NCI-H2171 treated with DMSO at 0.1 percent for 48 hours (cell line): ENCODE measurements around the gene TAGLN2.
A peak's percentile ranks its signal among the peaks of the same experiment; 100 is the strongest.

Source experiments
- DNase-seq: peaks from one replicate; lab custom pipeline; 2025; lab: John Stamatoyannopoulos, UW

Gene TAGLN2

GRCh38 chr1:159949123-159949522, 23.8 kb upstream of the TAGLN2 start:
- no peak for DNase-seq

- DNase-seq = no peak
These were observed 22.6 kb upstream of the TAGLN2 start for GRCh38 chr1:159947942-159948341.

GRCh38 chr1:159946242-159947187, 21.2 kb upstream of the TAGLN2 start:
- DNase-seq = no peak

DNA sequence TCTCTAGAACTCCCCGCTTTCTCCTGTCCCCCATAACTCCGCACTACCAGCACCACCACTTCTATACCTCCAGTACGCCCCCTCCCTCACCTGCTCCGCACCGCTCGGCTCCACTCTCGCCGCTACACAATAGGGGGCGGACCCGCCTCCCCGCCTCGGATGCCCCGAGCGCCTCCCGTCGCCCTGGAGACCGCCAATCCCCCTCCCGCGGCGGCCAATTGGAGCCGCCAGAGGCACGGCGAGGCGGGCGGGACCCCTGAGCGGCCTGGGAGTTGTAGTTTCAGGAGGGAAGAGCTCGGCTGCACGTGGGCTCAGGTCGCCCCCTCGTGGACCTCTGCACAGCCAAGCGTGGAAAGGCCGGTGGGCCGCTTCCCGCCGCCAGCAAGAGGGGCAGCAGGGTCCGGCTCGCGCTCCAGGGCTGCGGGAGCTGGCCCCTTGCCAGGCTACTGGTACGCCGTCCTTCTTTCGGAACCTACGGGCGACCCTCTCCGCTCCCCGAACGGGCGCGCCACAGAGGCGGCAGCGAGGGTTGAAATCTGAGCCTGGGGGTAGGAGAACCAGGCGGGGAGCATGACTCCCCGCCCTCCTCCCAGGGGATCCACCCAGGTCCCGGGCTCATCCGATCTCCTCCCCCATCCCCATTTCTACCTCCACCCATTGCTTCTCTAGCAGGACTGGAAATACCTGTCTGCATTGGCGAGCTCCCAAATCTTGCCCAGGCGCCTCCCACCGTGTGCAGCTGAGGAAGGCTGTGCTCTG, 20.4 kb upstream of the TAGLN2 start, which contains the start of gene IGSF9:
Gene IGSF9, minus strand, starts transcription at position 131 of the 759 bp plus-strand sequence. CDS start 2,159 bp downstream, outside the sequence.
- DNase-seq = peak; percentile 95

GRCh38 chr1:159944623-159945455, 19.5 kb upstream of the TAGLN2 start:
- DNase-seq = peak; percentile 53

GRCh38 chr1:159943908-159944622, 18.8 kb upstream of the TAGLN2 start:
- DNase-seq = peak; percentile 82

DNA sequence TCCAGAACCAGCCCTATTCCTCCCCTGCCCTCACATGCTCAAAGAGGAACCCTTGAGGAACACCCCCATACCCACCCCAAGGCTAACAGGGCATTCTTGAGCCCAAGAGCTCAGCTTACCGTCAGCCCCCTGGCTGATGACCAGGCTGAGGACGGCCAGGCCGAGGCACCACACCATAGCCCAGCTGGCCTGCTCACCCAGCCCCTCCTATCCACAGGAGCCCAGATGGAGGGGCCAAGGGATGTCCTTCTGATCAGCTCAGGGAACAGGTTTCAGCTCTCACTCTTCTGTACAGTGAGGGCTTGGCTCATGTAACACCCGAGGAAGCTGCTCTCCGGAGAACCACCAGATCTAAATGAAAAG, 18.0 kb upstream of the TAGLN2 start:
- no peak for DNase-seq

DNA sequence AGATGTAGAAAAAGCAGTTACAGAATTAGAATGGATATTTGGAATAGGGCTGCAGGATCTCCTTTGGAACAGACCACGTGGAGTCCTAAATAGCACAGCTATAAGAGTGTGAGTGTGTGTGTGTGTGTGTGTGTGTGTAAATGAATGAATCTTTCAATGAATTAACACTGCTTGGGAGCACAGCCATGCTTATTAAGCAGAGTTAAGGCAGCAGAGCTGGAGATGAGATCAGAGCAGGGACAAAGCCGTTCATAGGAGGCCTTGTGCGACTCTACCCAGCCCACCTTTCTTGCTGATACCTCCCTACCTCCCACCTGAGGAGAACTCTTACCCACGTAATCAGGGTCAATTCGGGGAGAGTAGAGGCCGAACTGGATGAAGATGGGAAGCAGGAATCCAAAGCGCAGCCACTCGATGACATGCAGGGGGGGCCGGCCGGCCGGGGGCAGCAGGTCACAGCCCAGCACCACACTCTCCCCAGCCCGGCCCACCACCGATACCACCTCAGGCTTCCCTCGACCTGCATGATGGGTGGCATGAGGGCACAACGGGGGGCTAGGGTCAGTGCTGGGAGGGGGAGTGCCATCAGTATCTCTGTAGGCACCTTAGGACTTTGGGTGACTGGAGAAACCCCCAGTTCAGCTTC, 17.4 kb upstream of the TAGLN2 start:
- DNase-seq = no peak

GRCh38 chr1:159941591-159942560, 16.6 kb upstream of the TAGLN2 start:
- peak; percentile 30 for DNase-seq

DNA sequence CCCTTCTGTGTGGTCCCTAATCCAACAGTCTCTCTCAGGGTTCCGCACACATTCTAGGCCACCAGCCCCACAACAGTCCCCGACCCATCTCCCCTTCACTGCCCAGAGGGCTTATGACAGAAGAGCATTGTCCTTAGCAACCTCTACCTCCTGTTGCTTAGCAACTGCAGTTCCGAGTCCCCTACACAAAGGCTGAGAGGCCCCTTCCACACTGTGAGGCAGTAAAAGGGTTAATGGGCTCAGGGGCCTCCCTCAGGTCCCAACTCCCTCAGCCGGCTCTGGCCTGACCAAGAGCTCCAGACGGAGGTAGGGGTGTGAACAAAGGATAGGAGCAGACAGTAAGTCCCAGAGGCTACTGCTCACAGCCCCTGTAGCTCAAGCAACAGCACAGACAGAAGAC, 15.8 kb upstream of the TAGLN2 start:
- DNase-seq = no peak

GRCh38 chr1:159940006-159940620, 14.8 kb upstream of the TAGLN2 start:
- DNase-seq = no peak

DNA sequence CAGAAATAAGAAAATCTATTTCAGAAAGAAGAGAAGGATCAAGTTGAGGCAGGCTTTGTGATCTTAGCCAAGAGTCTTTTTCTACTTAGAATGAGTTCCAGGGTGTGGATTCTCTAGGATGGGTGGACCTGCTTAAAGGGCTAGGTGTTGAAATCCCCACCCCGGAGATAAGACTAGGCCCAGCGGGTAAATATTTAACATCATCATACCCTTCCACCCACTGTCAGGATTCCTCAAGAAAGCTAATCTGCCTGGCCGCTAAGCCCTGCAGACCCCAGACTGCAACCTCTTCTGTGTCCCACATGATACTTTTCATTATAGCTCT, 14.3 kb upstream of the TAGLN2 start:
- no peak for DNase-seq

GRCh38 chr1:159938905-159939677, 13.8 kb upstream of the TAGLN2 start:
- DNase-seq = no peak

DNA sequence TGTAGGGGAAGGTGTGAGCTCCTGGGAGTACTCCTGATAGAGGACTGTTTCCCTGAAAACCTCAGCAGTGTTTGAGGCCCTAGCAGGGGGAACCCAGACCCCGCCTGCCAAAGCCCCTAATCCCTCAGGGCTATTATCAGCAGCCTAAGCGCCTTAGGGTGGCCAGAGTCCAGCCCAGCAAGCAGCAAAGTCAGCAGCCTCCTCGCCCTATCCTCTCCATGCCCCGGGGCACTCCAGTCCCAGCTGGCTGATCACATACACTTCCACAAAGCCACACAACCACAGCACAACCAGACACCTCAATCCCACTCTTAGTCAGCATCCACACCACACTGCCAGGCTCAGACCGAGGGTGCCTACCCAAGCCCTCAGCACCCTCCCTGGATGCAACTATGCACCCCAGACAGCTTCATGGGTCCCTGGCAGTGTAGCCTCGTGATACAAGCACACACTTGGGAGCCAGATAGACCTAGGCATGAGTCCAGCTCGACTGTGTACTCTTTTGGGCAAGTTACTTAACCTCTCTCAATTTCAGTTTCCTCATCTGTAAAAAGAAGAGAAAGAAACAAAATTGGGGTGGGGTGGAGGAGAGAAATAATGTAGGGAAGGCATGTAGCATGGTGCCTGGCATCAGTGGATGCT, 13.0 kb upstream of the TAGLN2 start:
- no peak for DNase-seq

DNA sequence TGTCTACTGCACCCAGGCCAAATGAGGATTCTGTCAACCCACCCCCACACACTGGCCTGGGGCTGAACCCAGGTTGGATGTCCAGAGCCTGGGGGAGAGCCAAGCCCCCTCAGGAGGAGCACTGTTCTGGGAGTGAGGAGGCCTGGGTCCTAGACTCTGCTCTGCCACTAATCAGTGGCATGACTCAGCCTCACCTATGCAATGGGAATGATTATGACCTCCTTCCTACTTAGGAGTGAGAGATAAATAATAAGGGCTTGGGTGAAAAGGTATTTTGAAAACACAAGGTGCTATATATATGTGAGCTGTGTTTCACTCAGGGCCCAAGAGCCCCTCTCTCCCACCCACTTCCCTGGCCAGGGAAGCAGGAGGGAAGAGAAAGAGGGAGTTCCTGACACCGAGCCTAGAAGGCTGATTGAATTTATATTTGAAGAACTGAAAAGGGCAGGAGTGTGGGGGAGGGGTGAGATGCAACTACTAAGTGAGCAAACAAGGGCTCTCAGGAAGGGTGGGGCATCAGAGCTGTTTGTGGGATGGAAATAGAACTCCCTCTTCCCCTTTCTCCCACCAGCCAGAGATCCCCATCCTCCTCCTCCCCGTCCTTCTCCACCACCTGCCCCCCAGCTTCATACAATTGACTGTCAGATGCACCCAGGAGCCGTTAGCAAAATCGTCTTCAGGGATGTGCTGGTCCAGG, 11.9 kb upstream of the TAGLN2 start:
- no peak for DNase-seq

DNA sequence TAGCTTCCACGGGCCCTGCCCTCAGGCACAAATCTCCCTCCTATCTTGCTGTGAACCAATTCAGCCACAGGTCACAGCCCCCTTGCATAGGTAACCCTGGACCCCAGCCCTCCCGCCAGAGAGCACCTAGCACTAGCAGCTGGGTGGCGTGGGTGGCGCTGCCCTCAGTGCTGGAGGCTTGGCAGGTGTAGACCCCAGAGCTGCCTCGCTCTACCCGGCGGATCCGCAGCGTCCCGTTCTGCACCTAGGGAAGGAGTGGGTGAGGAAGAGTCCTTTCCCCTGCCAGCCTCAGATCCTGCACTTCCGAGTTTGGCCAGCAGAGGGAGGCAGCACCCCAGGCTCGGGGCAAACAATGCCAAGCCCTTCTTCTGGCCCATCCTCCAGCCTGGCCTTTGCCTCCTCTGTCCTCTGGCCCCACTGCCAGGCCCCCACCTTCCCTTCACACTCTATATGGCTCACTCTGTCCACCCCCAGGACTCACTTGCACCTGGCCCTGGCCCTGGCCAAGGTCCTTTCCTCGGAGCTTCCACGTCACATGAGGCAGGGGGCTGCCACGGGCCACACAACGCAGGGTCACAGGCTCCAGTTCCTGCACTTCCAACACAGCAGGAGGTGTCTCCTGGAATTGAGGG, 11.1 kb upstream of the TAGLN2 start:
- DNase-seq = peak; percentile 34

GRCh38 chr1:159935719-159936272, 10.5 kb upstream of the TAGLN2 start:
- DNase-seq = no peak
